HepG2 (cell line): ENCODE results near the gene SLC39A10. TPM values are rescaled to one million over a fixed set of nuclear protein-coding genes. Genes with fewer than 3 reads are reported as not detected.

Experiments used
- ATAC-seq: fragments of 200-7000 bp; cut with Tn5 transposase; 3 replicates; pipeline ENCODE4 v1.9.1; 2020; ENCODE audit warnings: mild to moderate bottlenecking, moderate library complexity
- BruUV-seq: library from RNA; stranded (reverse); fragments of 400-500 nt; replicated peaks from 2 replicates; lab custom pipeline; 2021; lab: Mats Ljungman, UMichigan
- CTCF ChIA-PET: fragments of 300-600 bp; formaldehyde crosslinking; extraction: SDS; loops from one replicate; lab custom pipeline; 2021; ENCODE audit warnings: low total read pairs, inconsistent platforms, low intra/inter-chr PET ratio; lab: Yijun Ruan, JAX
- POLR2A ChIA-PET: fragments of 350-600 bp; sonication (Branson Sonifier 250); formaldehyde crosslinking; loops from one replicate; lab custom pipeline; 2020; ENCODE audit warnings: antibody characterized with exemption, inconsistent platforms; lab: Yijun Ruan, JAX
- DNase-seq: peaks from one replicate; pipeline ENCODE4 v3.0.0-alpha.2; 2015; ENCODE audit warnings: low spot score
- FAIRE-seq: peaks from 3 replicates; lab custom pipeline; 2011; peaks lifted over from hg19 to GRCh38; lab: Jason Lieb, UNC
- H2AFZ ChIP-seq: one replicate; pipeline ENCODE4 v1.6.1; 2011; ENCODE audit warnings: low read length, inconsistent platforms
- H3K27ac ChIP-seq: fragments of 300-600 bp; 3 replicates; pipeline ENCODE4 v1.8.0; 2011; ENCODE audit warnings: mixed run types, mild to moderate bottlenecking, mixed read lengths, low read length, inconsistent platforms; ENCODE audit not compliant: insufficient read depth; ENCODE audit errors: extremely low read length
- H3K27me3 ChIP-seq, 2 experiments: fragments of 200-600 bp in 1 of 2; 2 replicates in 1 of 2; 3 replicates in 1 of 2; pipeline versions ENCODE4 v1.6.0 to v1.8.0; 2011; ENCODE audit warnings: low read length in 2 of 2, mild to moderate bottlenecking in 2 of 2, moderate library complexity in 2 of 2, inconsistent platforms in 1 of 2; ENCODE audit not compliant: insufficient read depth in 2 of 2, control insufficient read depth in 1 of 2
- H3K36me3 ChIP-seq, 2 experiments: fragments of 200-600 bp in 1 of 2; replicated peaks in 1 of 2; 2 replicates in 1 of 2; 3 replicates in 1 of 2; pipeline versions ENCODE4 v1.5.1 to v1.8.0; 2011; ENCODE audit warnings: low read length in 2 of 2, inconsistent platforms in 1 of 2; ENCODE audit not compliant: insufficient read depth in 2 of 2, control insufficient read depth in 1 of 2
- H3K4me1 ChIP-seq: 2 replicates; pipeline ENCODE4 v1.5.1; 2012; ENCODE audit warnings: low read length, inconsistent platforms; ENCODE audit not compliant: insufficient read depth
- H3K4me2 ChIP-seq: 2 replicates; pipeline ENCODE4 v1.6.0; 2011; ENCODE audit warnings: low read depth, low read length, inconsistent platforms
- H3K4me3 ChIP-seq, 3 experiments: fragments of 200-600 bp in 1 of 3; sonication (generic), shearing (Covaris generic) in 1 of 3; replicated peaks in 1 of 3; 2 replicates each; pipeline ENCODE4 v1.5.1; 2011 to 2016; ENCODE audit warnings: low read length in 3 of 3, inconsistent platforms in 2 of 3, low read depth in 2 of 3, mild to moderate bottlenecking in 2 of 3, control low read depth in 1 of 3, mixed read lengths in 1 of 3; ENCODE audit not compliant: insufficient read depth in 1 of 3
- H3K79me2 ChIP-seq: one replicate; pipeline ENCODE4 v1.6.1; 2011; ENCODE audit warnings: low read length, inconsistent platforms; ENCODE audit not compliant: insufficient read depth
- H3K9ac ChIP-seq: 2 replicates; pipeline ENCODE4 v1.6.0; 2011; ENCODE audit warnings: mild to moderate bottlenecking, low read depth, low read length, inconsistent platforms; ENCODE audit not compliant: insufficient read depth
- H3K9me3 ChIP-seq: 2 replicates; pipeline ENCODE4 v1.5.1; 2012; ENCODE audit warnings: mild to moderate bottlenecking, low read length
- H4K20me1 ChIP-seq: 2 replicates; pipeline ENCODE4 v1.6.0; 2011; ENCODE audit warnings: inconsistent platforms, mild to moderate bottlenecking, low read length, moderate library complexity; ENCODE audit not compliant: insufficient read depth
- SP140L ChIP-seq: sonication (generic); formaldehyde crosslinking; IDR thresholded peaks from 2 replicates; pipeline ENCODE4 v1.4.0; 2020; ENCODE audit warnings: missing genetic modification reagents, borderline replicate concordance
- TERF1 ChIP-seq: sonication (generic); formaldehyde crosslinking; IDR thresholded peaks from 2 replicates; pipeline ENCODE4 v1.8.0; 2022; ENCODE audit warnings: mild to moderate bottlenecking, missing genetic modification reagents, moderate library complexity
- WGBS: methylation state at CpG from one replicate; pipeline ENCODE4 v1.1.6; 2017; ENCODE audit warnings: low lambda C conversion rate; 5-methylcytosine and 5-hydroxymethylcytosine counted together
- in situ Hi-C: cut with HindIII; loops from 2 replicates; pipeline ENCODE4 v1.10.0; 2017; ENCODE audit warnings: low pct_unique_long_range_greater_than_20kb; ENCODE audit not compliant: extremely low pct_ligation_motif_present
- intact Hi-C: fragments of 100-400 bp; cut with micrococcal nuclease; formaldehyde crosslinking; loops from one replicate; pipeline ENCODE4 v1.10.0; 2022; ENCODE audit not compliant: unreplicated experiment
- polyA plus RNA-seq, 8 experiments: library from polyadenylated mRNA; depleted of rRNA in 3 of 8; stranded (reverse) in 7 of 8; unstranded in 1 of 8; fragments of >200 nt; fragmentation: Illumina TruSeq in 4 of 8; extraction: Trizol in 4 of 8; gene quantifications; 2 replicates each; pipeline versions ENCODE4 v1.2.1 to v1.2.3, GENCODE V29; 2011 to 2016; ENCODE audit warnings: low read depth in 4 of 8, missing spikeins in 1 of 8, mixed read lengths in 1 of 8; ENCODE audit not compliant: insufficient read depth in 1 of 8
- total RNA-seq, 5 experiments: library from RNA; depleted of rRNA; stranded (reverse); fragments of >200 nt; fragmentation: Illumina TruSeq; extraction: Trizol; gene quantifications; 2 replicates each; pipeline ENCODE4 v1.2.3, GENCODE V29; 2016; ENCODE audit warnings: low read depth in 1 of 5
- TF ChIP-seq, protein P1 (sequence below): sonication (generic); formaldehyde crosslinking; conservative IDR thresholded peaks from 2 replicates; pipeline ENCODE4 v1.8.1; 2023; ENCODE audit warnings: missing genetic modification reagents
- TF ChIP-seq, protein P2 (sequence below): sonication (generic); formaldehyde crosslinking; IDR thresholded peaks from 2 replicates; pipeline ENCODE4 v1.4.0; 2020; ENCODE audit warnings: missing genetic modification reagents

The SLC39A10 gene
- total and polyA plus RNA-seq, 2 of the 13 experiments (the other 11 are each of a cell fraction or from before 2014, with no cell fraction given): 13.2 to 21.0 TPM

GRCh38 chr2:195706161-195706900 lies 49.3 kb downstream of the SLC39A10 start:
- Histone ChIP-seq H2AFZ (no peak overlapping the region), H3K4me3 (no peak overlapping the region), H3K4me1 (no peaks in the 10 kb centered on the region), H3K9me3 (no peaks in the 10 kb centered on the region), H3K79me2 (no peaks in the 10 kb centered on the region), H3K4me2 (no peak overlapping the region), H3K27ac (no peak overlapping the region), H3K36me3 (no peaks in the 10 kb centered on the region; a peak in 2 of 5 replicates), H4K20me1 (no peaks in the 10 kb centered on the region), H3K9ac (no peak overlapping the region), H3K27me3 (no peaks in the 10 kb centered on the region)
- 95% methylated on average over 5 of the region's 5 CpGs for WGBS
- POLR2A ChIA-PET: no interaction called here
- DNase-seq (no peak), ATAC-seq (no peak), FAIRE-seq (no peak)
- no peak for TF ChIP-seq TERF1 (CRISPR knock-in tag)
- no peak for TF ChIP-seq SP140L (CRISPR knock-in tag)
- TF ChIP-seq, protein P1, sequence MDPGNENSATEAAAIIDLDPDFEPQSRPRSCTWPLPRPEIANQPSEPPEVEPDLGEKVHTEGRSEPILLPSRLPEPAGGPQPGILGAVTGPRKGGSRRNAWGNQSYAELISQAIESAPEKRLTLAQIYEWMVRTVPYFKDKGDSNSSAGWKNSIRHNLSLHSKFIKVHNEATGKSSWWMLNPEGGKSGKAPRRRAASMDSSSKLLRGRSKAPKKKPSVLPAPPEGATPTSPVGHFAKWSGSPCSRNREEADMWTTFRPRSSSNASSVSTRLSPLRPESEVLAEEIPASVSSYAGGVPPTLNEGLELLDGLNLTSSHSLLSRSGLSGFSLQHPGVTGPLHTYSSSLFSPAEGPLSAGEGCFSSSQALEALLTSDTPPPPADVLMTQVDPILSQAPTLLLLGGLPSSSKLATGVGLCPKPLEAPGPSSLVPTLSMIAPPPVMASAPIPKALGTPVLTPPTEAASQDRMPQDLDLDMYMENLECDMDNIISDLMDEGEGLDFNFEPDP (CRISPR knock-in tag): no peak
- TF ChIP-seq, protein P2, sequence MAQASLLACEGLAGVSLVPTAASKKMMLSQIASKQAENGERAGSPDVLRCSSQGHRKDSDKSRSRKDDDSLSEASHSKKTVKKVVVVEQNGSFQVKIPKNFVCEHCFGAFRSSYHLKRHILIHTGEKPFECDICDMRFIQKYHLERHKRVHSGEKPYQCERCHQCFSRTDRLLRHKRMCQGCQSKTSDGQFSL (CRISPR knock-in tag): no peak
- BruUV-seq: no TSS peak
- in situ Hi-C loops: no loop called here
- CTCF ChIA-PET: no interaction called here
- intact Hi-C loops: no loop called here
